Cortex of kidney (tissue), 1 donor: ENCODE measurements around the gene HSF4.

Experiments used
- DNase-seq: peaks from one replicate; lab custom pipeline; 2025; lab: John Stamatoyannopoulos, UW

Gene HSF4

GRCh38 chr16:67184995-67185650, 20.6 kb downstream of the HSF4 start:
- no peak for DNase-seq

GRCh38 chr16:67185651-67186134, 21.1 kb downstream of the HSF4 start:
- no peak for DNase-seq

GRCh38 chr16:67186550-67186950, 22.0 kb downstream of the HSF4 start:
- no peak for DNase-seq

GRCh38 chr16:67187175-67187890, 22.8 kb downstream of the HSF4 start:
- no peak for DNase-seq

GRCh38 chr16:67188323-67188722, 23.8 kb downstream of the HSF4 start:
- no peak for DNase-seq

GRCh38 chr16:67188798-67189197, 24.3 kb downstream of the HSF4 start:
- DNase-seq: no peak

- no peak for DNase-seq
Observed at GRCh38 chr16:67190041-67190440, 25.5 kb downstream of the HSF4 start, which contains the start of gene EXOC3L1. TSS of gene EXOC3L1 (minus strand) at chr16:67190136. CDS start at chr16:67189676, 460 bp downstream.

- DNase-seq: no peak
Observed at GRCh38 chr16:67190448-67191399, 26.2 kb downstream of the HSF4 start.

GRCh38 chr16:67191411-67191994, 27.0 kb downstream of the HSF4 start:
- DNase-seq: no peak

- no peak for DNase-seq
Observed at GRCh38 chr16:67191995-67192681, 27.6 kb downstream of the HSF4 start, which contains the start of gene E2F4. TSS of gene E2F4 (plus strand) at chr16:67192155. CDS start at chr16:67192228, 73 bp downstream.

- no peak for DNase-seq
Observed at GRCh38 chr16:67192781-67193361, 28.3 kb downstream of the HSF4 start.

- no peak for DNase-seq
Observed at GRCh38 chr16:67193536-67193935, 29.0 kb downstream of the HSF4 start.

GRCh38 chr16:67194260-67194659, 29.7 kb downstream of the HSF4 start:
- no peak for DNase-seq

- DNase-seq: no peak
Observed at GRCh38 chr16:67195676-67196075, 31.1 kb downstream of the HSF4 start.

- DNase-seq: no peak
Observed at GRCh38 chr16:67196881-67197280, 32.3 kb downstream of the HSF4 start.

GRCh38 chr16:67197704-67198103, 33.2 kb downstream of the HSF4 start:
- DNase-seq: no peak

GRCh38 chr16:67198238-67198734, 33.7 kb downstream of the HSF4 start:
- no peak for DNase-seq

GRCh38 chr16:67199011-67199807, 34.7 kb downstream of the HSF4 start, which contains the start of gene ELMO3:
TSS of gene ELMO3 (plus strand) at chr16:67199131. CDS start at chr16:67199327, 196 bp downstream.
- DNase-seq: no peak

- DNase-seq: no peak
Observed at GRCh38 chr16:67199808-67200198, 35.3 kb downstream of the HSF4 start.

- no peak for DNase-seq
Observed at GRCh38 chr16:67200491-67200890, 35.9 kb downstream of the HSF4 start.
